ENCODE results near the gene DUSP16. TPM values are rescaled to one million over a fixed set of nuclear protein-coding genes. Genes with fewer than 3 reads are reported as not detected.

DUSP16 gene
- total and polyA plus RNA-seq, 2 of the 8 experiments (the other 6 are each of a cell fraction or from before 2014, with no cell fraction given): 31.6 to 55.9 TPM

DNA sequence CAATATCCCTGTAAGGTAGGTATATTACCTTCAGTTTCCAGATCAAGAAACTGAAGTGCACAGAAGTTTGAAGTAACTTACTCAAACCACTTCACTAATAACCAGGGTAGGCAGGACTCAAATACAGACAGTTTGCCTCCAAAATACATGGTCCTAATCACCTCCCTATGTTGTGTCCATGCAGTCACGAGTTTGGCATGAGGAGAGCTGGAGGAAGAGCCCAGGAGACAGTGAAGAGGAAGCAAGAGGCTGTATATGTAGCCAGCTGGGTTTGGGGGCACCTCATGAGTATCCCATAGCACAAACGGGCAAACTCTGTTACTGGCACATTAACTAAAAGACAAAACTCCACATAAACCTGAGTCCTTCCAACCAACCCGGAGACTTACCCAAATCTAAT is 79.2 kb downstream of the DUSP16 start (continued):
- TF ChIP-seq, protein P1, sequence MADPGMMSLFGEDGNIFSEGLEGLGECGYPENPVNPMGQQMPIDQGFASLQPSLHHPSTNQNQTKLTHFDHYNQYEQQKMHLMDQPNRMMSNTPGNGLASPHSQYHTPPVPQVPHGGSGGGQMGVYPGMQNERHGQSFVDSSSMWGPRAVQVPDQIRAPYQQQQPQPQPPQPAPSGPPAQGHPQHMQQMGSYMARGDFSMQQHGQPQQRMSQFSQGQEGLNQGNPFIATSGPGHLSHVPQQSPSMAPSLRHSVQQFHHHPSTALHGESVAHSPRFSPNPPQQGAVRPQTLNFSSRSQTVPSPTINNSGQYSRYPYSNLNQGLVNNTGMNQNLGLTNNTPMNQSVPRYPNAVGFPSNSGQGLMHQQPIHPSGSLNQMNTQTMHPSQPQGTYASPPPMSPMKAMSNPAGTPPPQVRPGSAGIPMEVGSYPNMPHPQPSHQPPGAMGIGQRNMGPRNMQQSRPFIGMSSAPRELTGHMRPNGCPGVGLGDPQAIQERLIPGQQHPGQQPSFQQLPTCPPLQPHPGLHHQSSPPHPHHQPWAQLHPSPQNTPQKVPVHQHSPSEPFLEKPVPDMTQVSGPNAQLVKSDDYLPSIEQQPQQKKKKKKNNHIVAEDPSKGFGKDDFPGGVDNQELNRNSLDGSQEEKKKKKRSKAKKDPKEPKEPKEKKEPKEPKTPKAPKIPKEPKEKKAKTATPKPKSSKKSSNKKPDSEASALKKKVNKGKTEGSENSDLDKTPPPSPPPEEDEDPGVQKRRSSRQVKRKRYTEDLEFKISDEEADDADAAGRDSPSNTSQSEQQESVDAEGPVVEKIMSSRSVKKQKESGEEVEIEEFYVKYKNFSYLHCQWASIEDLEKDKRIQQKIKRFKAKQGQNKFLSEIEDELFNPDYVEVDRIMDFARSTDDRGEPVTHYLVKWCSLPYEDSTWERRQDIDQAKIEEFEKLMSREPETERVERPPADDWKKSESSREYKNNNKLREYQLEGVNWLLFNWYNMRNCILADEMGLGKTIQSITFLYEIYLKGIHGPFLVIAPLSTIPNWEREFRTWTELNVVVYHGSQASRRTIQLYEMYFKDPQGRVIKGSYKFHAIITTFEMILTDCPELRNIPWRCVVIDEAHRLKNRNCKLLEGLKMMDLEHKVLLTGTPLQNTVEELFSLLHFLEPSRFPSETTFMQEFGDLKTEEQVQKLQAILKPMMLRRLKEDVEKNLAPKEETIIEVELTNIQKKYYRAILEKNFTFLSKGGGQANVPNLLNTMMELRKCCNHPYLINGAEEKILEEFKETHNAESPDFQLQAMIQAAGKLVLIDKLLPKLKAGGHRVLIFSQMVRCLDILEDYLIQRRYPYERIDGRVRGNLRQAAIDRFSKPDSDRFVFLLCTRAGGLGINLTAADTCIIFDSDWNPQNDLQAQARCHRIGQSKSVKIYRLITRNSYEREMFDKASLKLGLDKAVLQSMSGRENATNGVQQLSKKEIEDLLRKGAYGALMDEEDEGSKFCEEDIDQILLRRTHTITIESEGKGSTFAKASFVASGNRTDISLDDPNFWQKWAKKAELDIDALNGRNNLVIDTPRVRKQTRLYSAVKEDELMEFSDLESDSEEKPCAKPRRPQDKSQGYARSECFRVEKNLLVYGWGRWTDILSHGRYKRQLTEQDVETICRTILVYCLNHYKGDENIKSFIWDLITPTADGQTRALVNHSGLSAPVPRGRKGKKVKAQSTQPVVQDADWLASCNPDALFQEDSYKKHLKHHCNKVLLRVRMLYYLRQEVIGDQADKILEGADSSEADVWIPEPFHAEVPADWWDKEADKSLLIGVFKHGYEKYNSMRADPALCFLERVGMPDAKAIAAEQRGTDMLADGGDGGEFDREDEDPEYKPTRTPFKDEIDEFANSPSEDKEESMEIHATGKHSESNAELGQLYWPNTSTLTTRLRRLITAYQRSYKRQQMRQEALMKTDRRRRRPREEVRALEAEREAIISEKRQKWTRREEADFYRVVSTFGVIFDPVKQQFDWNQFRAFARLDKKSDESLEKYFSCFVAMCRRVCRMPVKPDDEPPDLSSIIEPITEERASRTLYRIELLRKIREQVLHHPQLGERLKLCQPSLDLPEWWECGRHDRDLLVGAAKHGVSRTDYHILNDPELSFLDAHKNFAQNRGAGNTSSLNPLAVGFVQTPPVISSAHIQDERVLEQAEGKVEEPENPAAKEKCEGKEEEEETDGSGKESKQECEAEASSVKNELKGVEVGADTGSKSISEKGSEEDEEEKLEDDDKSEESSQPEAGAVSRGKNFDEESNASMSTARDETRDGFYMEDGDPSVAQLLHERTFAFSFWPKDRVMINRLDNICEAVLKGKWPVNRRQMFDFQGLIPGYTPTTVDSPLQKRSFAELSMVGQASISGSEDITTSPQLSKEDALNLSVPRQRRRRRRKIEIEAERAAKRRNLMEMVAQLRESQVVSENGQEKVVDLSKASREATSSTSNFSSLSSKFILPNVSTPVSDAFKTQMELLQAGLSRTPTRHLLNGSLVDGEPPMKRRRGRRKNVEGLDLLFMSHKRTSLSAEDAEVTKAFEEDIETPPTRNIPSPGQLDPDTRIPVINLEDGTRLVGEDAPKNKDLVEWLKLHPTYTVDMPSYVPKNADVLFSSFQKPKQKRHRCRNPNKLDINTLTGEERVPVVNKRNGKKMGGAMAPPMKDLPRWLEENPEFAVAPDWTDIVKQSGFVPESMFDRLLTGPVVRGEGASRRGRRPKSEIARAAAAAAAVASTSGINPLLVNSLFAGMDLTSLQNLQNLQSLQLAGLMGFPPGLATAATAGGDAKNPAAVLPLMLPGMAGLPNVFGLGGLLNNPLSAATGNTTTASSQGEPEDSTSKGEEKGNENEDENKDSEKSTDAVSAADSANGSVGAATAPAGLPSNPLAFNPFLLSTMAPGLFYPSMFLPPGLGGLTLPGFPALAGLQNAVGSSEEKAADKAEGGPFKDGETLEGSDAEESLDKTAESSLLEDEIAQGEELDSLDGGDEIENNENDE (IDR thresholded peaks at IDR 0.05; ENCODE audit: insufficient replicate concordance, low read length): no peak
- TF ChIP-seq, protein P2, sequence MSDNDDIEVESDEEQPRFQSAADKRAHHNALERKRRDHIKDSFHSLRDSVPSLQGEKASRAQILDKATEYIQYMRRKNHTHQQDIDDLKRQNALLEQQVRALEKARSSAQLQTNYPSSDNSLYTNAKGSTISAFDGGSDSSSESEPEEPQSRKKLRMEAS (IDR thresholded peaks at IDR 0.05): no peak
- TF ChIP-seq TEAD4 (IDR thresholded peaks at IDR 0.05; ENCODE audit: low read depth, low read length): no peak
